HEK293 (cell line): Measurements from ENCODE around the gene SLC36A1.

ENCODE experiments used
- BCL11A ChIP-seq: fragments of 450-650 bp; formaldehyde crosslinking; IDR thresholded peaks from 2 replicates; pipeline ENCODE4 v1.5.1; 2016; ENCODE audit warnings: low read depth, missing biosample characterization, missing genetic modification characterization
- CTCF ChIP-seq: fragments of 450-650 bp; formaldehyde crosslinking; IDR thresholded peaks from 2 replicates; pipeline ENCODE4 v1.5.1; 2016; ENCODE audit warnings: missing biosample characterization, missing genetic modification characterization
- ELK4 ChIP-seq: IDR thresholded peaks from 2 replicates; pipeline ENCODE4 v1.6.1; 2011; ENCODE audit warnings: mild to moderate bottlenecking, low read depth, low read length, borderline replicate concordance
- PATZ1 ChIP-seq: fragments of 450-650 bp; formaldehyde crosslinking; IDR thresholded peaks from 2 replicates; pipeline ENCODE4 v1.5.1; 2016; ENCODE audit warnings: missing biosample characterization, missing genetic modification characterization
- RBAK ChIP-seq: fragments of 450-650 bp; formaldehyde crosslinking; IDR thresholded peaks from 2 replicates; pipeline ENCODE4 v1.5.1; 2016; ENCODE audit warnings: missing biosample characterization, missing genetic modification characterization
- REST ChIP-seq: fragments of 450-650 bp; formaldehyde crosslinking; IDR thresholded peaks from 2 replicates; pipeline ENCODE4 v1.5.1; 2016; ENCODE audit warnings: missing biosample characterization, missing genetic modification characterization
- TCF7L2 ChIP-seq: IDR thresholded peaks from 2 replicates; pipeline ENCODE4 v1.6.1; 2011; ENCODE audit warnings: low read depth, mild to moderate bottlenecking, inconsistent platforms, low read length, moderate library complexity, borderline replicate concordance
- ZNF362 ChIP-seq: fragments of 450-650 bp; formaldehyde crosslinking; IDR thresholded peaks from 2 replicates; pipeline ENCODE4 v1.5.1; 2016; ENCODE audit warnings: missing biosample characterization, missing genetic modification characterization
- ZNF513 ChIP-seq: fragments of 450-650 bp; IDR thresholded peaks from 2 replicates; pipeline ENCODE4 v1.5.1; 2018; ENCODE audit warnings: missing biosample characterization, missing genetic modification characterization
- ZNF561 ChIP-seq: fragments of 450-650 bp; IDR thresholded peaks from 2 replicates; pipeline ENCODE4 v1.5.1; 2018; ENCODE audit warnings: missing biosample characterization, missing genetic modification characterization, borderline replicate concordance
- ZNF624 ChIP-seq: fragments of 450-650 bp; formaldehyde crosslinking; IDR thresholded peaks from 2 replicates; pipeline ENCODE4 v1.5.1; 2017; ENCODE audit warnings: missing biosample characterization, missing genetic modification characterization
- ZNF692 ChIP-seq: fragments of 450-650 bp; formaldehyde crosslinking; IDR thresholded peaks from 2 replicates; pipeline ENCODE4 v1.5.1; 2016; ENCODE audit warnings: missing biosample characterization, missing genetic modification characterization
- ZNF747 ChIP-seq: fragments of 450-650 bp; formaldehyde crosslinking; IDR thresholded peaks from 2 replicates; pipeline ENCODE4 v1.5.1; 2016; ENCODE audit warnings: missing biosample characterization, missing genetic modification characterization
- ZNF76 ChIP-seq: fragments of 450-650 bp; formaldehyde crosslinking; IDR thresholded peaks from 2 replicates; pipeline ENCODE4; 2016; ENCODE audit warnings: low read depth, missing biosample characterization, missing genetic modification characterization, borderline replicate concordance

GRCh38 chr5:151467576-151467975, 20.2 kb downstream of the SLC36A1 start:
- no peak for TF ChIP-seq ZNF513 (tag by site-specific recombination)
- no peak for TF ChIP-seq CTCF
- TF ChIP-seq BCL11A (tag by site-specific recombination): no peak
- no peak for TF ChIP-seq TCF7L2
- no peak for TF ChIP-seq PATZ1
- no peak for TF ChIP-seq ZNF747 (tag by site-specific recombination)
- no peak for TF ChIP-seq ELK4
- no peak for TF ChIP-seq ZNF692 (tag by site-specific recombination)
- no peak for TF ChIP-seq ZNF561 (tag by site-specific recombination)
- TF ChIP-seq ZNF624: no peak
- no peak for TF ChIP-seq RBAK
- TF ChIP-seq REST (tag by site-specific recombination): no peak
- no peak for TF ChIP-seq ZNF362
- TF ChIP-seq ZNF76: no peak
